Measurements from ENCODE around the gene CDH22. TPM values are rescaled to one million over a fixed set of nuclear protein-coding genes. Genes with fewer than 3 reads are reported as not detected.

Gene CDH22
- total RNA-seq, 2 donors from 2014 or later, result 0.22 to 0.77 TPM

GRCh38 chr20:46285740-46286139, 22.6 kb downstream of the CDH22 start:
- H3K36me3 ChIP-seq (ENCODE audit: control insufficient read depth, insufficient read depth, low read length), result no peaks in the 10 kb centered on the region
- Mint-ChIP-seq H3K4me1 (peaks cover 21% of the 10 kb centered on the region), H3K27ac (no peak overlapping the region), H3K9me3 (no peaks in the 10 kb centered on the region), H3K4me3 (no peak overlapping the region), H3K27me3 (ENCODE audit: insufficient read depth) (peaks cover 2% of the 10 kb centered on the region), H3K36me3 (ENCODE audit: low read depth) (no peaks in the 10 kb centered on the region)
- no peak overlapping the region for H3K9ac ChIP-seq (ENCODE audit: extremely low read depth, low read length, poor library complexity, severe bottlenecking)
- 81 to 90% methylated on average over 2 to 3 of the region's 3 CpGs for WGBS, 2 experiments (ENCODE audit: insufficient coverage in 1 of 2, insufficient read length in 1 of 2)
- DNase-seq, result no peak
- peaks cover 7% of the 10 kb centered on the region for H3K4me1 ChIP-seq (ENCODE audit: control insufficient read depth, insufficient read depth, low read length)
- H3K27me3 ChIP-seq (ENCODE audit: control insufficient read depth, insufficient read depth, low read length, poor library complexity, severe bottlenecking), result no peaks in the 10 kb centered on the region
- no peak overlapping the region for H3K4me3 ChIP-seq (ENCODE audit: low read length)
- H3K9me3 ChIP-seq (ENCODE audit: control insufficient read depth, low read length), result no peaks in the 10 kb centered on the region
- H3K27ac ChIP-seq (ENCODE audit: low read depth, low read length), result no peak overlapping the region
- TF ChIP-seq CTCF (conservative IDR thresholded peaks at IDR 0.05), result no peak

- Histone ChIP-seq H3K27ac (ENCODE audit: low read depth, low read length) (no peak overlapping the region), H3K27me3 (ENCODE audit: control insufficient read depth, insufficient read depth, low read length, poor library complexity, severe bottlenecking) (no peaks in the 10 kb centered on the region), H3K9me3 (ENCODE audit: control insufficient read depth, low read length) (no peaks in the 10 kb centered on the region), H3K4me3 (ENCODE audit: low read length) (no peak overlapping the region), H3K4me1 (ENCODE audit: control insufficient read depth, insufficient read depth, low read length) (peaks cover 7% of the 10 kb centered on the region), H3K9ac (ENCODE audit: extremely low read depth, low read length, poor library complexity, severe bottlenecking) (no peak overlapping the region), H3K36me3 (ENCODE audit: control insufficient read depth, insufficient read depth, low read length) (no peaks in the 10 kb centered on the region)
- Mint-ChIP-seq H3K36me3 (ENCODE audit: low read depth) (no peaks in the 10 kb centered on the region), H3K27me3 (ENCODE audit: insufficient read depth) (peaks cover 2% of the 10 kb centered on the region), H3K27ac (no peak overlapping the region), H3K4me3 (no peak overlapping the region), H3K4me1 (peaks cover 26% of the 10 kb centered on the region), H3K9me3 (no peaks in the 10 kb centered on the region)
- WGBS, 2 experiments (ENCODE audit: insufficient coverage in 1 of 2, insufficient read length in 1 of 2), result 84 to 93% methylated on average over 6 to 8 of the region's 8 CpGs
- TF ChIP-seq CTCF (conservative IDR thresholded peaks at IDR 0.05), result no peak
- DNase-seq, result no peak
Measured at GRCh38 chr20:46285072-46285471, 23.2 kb downstream of the CDH22 start.

GRCh38 chr20:46284040-46284427, 24.3 kb downstream of the CDH22 start:
- DNase-seq, result no peak
- Mint-ChIP-seq H3K4me3 (no peak overlapping the region), H3K27ac (no peak overlapping the region), H3K36me3 (ENCODE audit: low read depth) (no peaks in the 10 kb centered on the region), H3K27me3 (ENCODE audit: insufficient read depth) (peaks cover 2% of the 10 kb centered on the region), H3K4me1 (peaks cover 26% of the 10 kb centered on the region), H3K9me3 (no peaks in the 10 kb centered on the region)
- Histone ChIP-seq H3K4me1 (ENCODE audit: control insufficient read depth, insufficient read depth, low read length) (peaks cover 7% of the 10 kb centered on the region), H3K9me3 (ENCODE audit: control insufficient read depth, low read length) (no peaks in the 10 kb centered on the region), H3K27me3 (ENCODE audit: control insufficient read depth, insufficient read depth, low read length, poor library complexity, severe bottlenecking) (no peaks in the 10 kb centered on the region), H3K27ac (ENCODE audit: low read depth, low read length) (no peak overlapping the region), H3K4me3 (ENCODE audit: low read length) (no peak overlapping the region), H3K36me3 (ENCODE audit: control insufficient read depth, insufficient read depth, low read length) (no peaks in the 10 kb centered on the region), H3K9ac (ENCODE audit: extremely low read depth, low read length, poor library complexity, severe bottlenecking) (no peak overlapping the region)
- WGBS, 2 experiments (ENCODE audit: insufficient coverage in 1 of 2, insufficient read length in 1 of 2), result 72 to 84% methylated on average over 7 of the region's 7 CpGs
- peak; percentile 46 for TF ChIP-seq CTCF (conservative IDR thresholded peaks at IDR 0.05)
